GM10266 (cell line): Measurements from ENCODE around the gene MRPL12.

Experiments
- DNase-seq: peaks from one replicate; pipeline ENCODE4 v3.0.0; 2012; ENCODE audit errors: extremely low spot score
- TF ChIP-seq, protein P1 (sequence below): IDR thresholded peaks from 2 replicates; pipeline ENCODE4 v1.5.1; 2012; ENCODE audit warnings: mild to moderate bottlenecking, low read depth; ENCODE audit not compliant: control insufficient read depth, insufficient read depth; ENCODE audit errors: missing control alignments

MRPL12 gene

DNA sequence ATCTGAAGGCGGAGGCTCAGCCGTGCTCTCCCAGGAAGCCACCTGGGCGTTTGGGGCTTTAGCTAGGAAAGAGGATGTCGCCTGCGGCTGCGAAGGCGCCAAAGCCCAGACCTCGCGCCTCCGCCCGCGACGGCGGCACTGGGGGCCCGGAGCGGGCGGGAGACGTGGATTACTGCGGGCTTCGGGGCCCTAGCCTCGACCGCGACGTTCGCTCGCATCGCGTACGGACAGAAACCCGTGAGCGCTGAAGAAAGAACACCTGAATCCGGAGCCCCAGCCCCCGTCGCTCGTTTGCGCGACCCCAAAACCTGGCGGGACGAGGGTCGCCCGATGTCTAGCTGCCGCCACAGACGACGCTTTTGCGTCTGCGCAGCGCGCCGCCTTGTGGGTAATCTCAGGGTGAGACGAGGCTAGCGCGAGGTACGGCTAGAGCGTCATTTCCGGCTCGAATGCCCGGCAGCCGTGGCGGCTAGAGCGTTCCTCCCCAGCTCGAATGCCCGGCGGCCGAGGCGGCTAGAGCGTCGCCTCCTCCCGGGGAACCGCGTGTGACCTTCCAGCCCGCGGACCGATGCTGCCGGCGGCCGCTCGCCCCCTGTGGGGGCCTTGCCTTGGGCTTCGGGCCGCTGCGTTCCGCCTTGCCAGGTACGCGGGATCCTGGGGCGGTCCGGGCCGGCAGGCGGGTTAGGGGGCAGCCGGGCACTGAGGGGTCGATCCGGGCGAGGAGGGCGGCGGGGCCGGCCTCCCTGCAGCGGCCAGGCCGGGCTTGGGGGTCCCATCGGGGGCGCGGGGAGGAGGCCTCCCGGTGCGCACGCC is at the start of gene MRPL12:
MRPL12 (plus strand) TSS at position 434 of the 813 bp plus-strand sequence; CDS start at position 569, 135 bp downstream.
- peak; percentile 99 for DNase-seq
- TF ChIP-seq, protein P1, sequence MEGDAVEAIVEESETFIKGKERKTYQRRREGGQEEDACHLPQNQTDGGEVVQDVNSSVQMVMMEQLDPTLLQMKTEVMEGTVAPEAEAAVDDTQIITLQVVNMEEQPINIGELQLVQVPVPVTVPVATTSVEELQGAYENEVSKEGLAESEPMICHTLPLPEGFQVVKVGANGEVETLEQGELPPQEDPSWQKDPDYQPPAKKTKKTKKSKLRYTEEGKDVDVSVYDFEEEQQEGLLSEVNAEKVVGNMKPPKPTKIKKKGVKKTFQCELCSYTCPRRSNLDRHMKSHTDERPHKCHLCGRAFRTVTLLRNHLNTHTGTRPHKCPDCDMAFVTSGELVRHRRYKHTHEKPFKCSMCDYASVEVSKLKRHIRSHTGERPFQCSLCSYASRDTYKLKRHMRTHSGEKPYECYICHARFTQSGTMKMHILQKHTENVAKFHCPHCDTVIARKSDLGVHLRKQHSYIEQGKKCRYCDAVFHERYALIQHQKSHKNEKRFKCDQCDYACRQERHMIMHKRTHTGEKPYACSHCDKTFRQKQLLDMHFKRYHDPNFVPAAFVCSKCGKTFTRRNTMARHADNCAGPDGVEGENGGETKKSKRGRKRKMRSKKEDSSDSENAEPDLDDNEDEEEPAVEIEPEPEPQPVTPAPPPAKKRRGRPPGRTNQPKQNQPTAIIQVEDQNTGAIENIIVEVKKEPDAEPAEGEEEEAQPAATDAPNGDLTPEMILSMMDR: peak; percentile 1

DNA sequence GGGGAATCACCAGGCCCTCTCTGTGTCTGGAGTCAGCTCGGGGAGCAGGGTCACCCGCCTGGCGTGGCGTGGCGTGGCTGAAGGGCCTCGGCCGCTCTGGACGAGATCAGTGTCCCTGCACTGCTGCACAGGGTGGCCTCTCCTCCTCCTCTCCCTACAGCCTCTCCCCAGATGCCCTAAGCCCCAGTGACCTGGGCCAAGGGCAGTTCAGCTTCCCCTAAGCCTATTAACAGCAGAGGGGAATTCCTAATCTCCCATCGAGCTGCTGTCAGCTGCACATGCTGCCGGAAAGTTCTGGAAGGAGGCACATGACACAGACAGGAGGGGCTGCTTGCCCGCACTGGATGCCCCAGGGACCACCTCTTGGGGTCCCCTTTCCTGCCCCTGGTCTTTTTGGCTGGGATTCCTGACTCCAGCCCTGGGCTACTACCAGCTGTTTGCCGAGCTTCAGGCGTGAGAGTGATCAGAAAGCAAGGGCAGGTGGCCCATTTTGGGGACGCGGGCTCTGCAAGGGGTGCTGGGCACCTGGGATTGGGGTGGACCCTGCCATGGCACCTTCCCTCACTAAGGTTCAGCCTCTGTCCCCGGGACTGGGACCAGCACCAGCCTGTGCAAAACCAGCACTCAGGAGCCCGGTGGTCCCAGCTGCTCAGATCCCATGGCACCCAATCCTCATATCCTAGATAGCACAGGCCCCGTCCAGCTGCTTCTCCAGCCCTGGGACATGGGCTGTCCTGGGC is 47.6 kb upstream of the MRPL12 start:
- TF ChIP-seq, protein P1: no peak
- DNase-seq: peak; percentile 22

DNA sequence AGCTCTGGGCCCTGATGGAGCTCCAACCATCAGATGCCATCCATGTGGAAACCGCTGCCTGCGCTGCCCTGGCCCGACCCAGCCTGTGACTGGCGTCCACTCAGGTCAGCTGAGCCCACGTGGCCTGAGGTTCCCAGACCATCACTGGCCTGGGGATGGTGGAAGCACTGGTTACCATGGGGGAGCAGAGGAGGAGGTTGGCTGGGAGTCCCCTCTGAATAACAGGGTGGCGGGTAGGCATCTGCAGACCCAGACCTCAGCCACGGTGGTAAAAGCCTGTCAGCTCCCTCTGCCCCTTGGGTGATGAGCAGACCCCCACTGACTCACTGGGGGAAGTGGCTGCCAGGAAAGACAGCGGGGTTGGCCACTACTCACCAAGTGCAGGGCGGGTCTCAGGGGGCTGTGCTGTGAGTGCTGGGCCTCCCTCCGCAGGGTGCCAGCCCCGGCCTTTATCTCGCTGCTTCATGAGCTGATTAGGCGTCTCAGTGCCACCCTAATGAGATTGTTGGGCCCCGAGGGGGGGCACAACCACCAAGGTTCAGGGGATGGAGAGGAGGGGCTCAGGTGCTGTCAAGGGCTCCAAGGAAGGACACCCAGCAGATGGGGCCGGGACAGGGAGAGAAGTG is 46.9 kb upstream of the MRPL12 start, which contains the start of gene PDE6G:
PDE6G (minus strand) TSS at position 425 of the 626 bp plus-strand sequence. CDS start 3,237 bp downstream, outside the sequence.
- TF ChIP-seq, protein P1: no peak
- DNase-seq: no peak

DNA sequence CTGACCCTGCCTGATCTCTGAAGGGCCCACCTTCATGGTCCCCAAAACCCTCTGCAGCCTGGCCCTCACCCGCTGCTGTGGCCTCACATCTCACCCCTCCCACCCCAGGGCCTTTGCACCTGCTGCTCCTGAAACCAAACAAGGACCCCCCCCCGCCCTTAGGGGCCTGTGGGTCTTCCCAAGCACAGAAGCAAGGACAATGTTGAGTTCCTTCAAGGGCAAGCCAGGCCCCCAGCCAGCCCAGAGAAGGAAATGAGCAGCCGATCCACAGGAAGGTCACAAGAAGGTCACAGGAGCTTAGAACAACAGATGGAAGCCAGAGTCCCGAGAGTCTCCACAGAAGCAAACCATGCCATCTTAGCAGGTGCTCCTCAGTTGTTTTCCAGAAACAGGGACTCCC is 46.3 kb upstream of the MRPL12 start:
- no peak for DNase-seq
- TF ChIP-seq, protein P1: no peak

DNA sequence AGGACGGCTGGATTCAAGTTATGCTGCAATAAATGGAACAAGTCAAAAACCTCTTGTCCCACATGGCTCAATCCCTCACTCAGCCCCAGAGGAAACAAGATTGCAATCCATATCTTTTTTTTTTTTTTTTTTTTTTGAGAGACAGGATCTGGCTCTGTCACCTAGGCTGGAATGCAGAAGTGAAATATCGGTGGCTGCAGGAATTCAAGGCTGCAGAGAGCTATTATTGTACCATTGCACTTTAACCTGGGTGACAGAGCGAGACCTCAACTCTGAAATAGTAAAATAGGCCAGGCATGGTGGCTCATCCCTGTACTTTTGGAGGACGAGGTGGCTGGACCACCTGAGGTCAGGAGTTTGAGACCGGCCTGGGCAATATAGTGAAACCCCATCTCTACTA is 44.1 kb upstream of the MRPL12 start:
- TF ChIP-seq, protein P1: no peak
- no peak for DNase-seq

DNA sequence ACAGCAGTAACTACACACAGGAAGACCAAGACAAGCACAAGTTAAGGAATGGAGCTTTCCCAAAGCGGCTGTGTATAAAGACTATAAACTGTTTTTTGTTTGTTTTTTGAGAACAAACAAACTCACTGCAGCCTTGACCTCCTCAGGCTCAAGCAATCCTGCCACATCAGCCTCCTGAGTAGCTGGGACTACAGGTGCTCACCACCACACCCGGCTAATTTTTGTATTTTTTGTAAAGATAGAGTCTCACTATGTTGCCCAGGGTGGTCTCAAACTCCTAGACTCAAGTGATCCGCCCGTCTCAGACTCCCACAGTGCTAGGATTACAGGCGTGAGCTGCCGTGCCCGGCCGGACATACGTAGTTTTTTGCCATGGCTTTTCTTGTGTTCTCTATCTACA is 42.7 kb upstream of the MRPL12 start:
- TF ChIP-seq, protein P1: no peak
- no peak for DNase-seq
